HL-60 (cell line): Measurements from ENCODE around the gene PRRC2B.

ENCODE experiments used
- DNase-seq, 2 experiments: peaks; one replicate each; pipeline ENCODE4 v3.0.0-alpha.2; 2010 to 2020; ENCODE audit warnings: low read depth in 1 of 2, low spot score in 1 of 2
- H3K27ac ChIP-seq: fragments of 250-450 bp; sonication (Bioruptor Pico); replicated peaks from 2 replicates; pipeline ENCODE4 v1.5.1; 2020; ENCODE audit warnings: mild to moderate bottlenecking, moderate library complexity
- H3K27me3 ChIP-seq: fragments of 250-450 bp; sonication (Bioruptor Pico); 2 replicates; pipeline ENCODE4 v1.5.1; 2021; ENCODE audit warnings: mild to moderate bottlenecking, moderate library complexity; ENCODE audit not compliant: insufficient read depth, poor library complexity, severe bottlenecking
- H3K4me3 ChIP-seq: replicated peaks from 2 replicates; pipeline ENCODE4 v1.5.1; 2011; ENCODE audit warnings: mild to moderate bottlenecking, control low read depth, low read length; ENCODE audit not compliant: insufficient read depth
- CTCF ChIP-seq: IDR thresholded peaks from one replicate; pipeline ENCODE4 v1.5.1; 2011; ENCODE audit warnings: low read length, control low read depth, inconsistent platforms; ENCODE audit not compliant: insufficient read depth
- GABPA ChIP-seq: IDR thresholded peaks from 2 replicates; pipeline ENCODE4 v1.6.1; 2012; ENCODE audit warnings: low read depth
- POLR2AphosphoS5 ChIP-seq: IDR thresholded peaks from 2 replicates; pipeline ENCODE4 v1.6.1; 2012; ENCODE audit warnings: low read depth
- SPI1 ChIP-seq: IDR thresholded peaks from 2 replicates; pipeline ENCODE4 v1.6.1; 2012; ENCODE audit warnings: low read depth, mild to moderate bottlenecking, borderline replicate concordance
- TF ChIP-seq, protein P1 (sequence below): IDR thresholded peaks from 2 replicates; pipeline ENCODE4 v1.6.1; 2012; ENCODE audit warnings: low read depth; ENCODE audit not compliant: insufficient replicate concordance

The PRRC2B gene

GRCh38 chr9:131438190-131438589, 44.3 kb downstream of the PRRC2B start:
- no peak overlapping the region for H3K27ac ChIP-seq
- TF ChIP-seq, protein P1, sequence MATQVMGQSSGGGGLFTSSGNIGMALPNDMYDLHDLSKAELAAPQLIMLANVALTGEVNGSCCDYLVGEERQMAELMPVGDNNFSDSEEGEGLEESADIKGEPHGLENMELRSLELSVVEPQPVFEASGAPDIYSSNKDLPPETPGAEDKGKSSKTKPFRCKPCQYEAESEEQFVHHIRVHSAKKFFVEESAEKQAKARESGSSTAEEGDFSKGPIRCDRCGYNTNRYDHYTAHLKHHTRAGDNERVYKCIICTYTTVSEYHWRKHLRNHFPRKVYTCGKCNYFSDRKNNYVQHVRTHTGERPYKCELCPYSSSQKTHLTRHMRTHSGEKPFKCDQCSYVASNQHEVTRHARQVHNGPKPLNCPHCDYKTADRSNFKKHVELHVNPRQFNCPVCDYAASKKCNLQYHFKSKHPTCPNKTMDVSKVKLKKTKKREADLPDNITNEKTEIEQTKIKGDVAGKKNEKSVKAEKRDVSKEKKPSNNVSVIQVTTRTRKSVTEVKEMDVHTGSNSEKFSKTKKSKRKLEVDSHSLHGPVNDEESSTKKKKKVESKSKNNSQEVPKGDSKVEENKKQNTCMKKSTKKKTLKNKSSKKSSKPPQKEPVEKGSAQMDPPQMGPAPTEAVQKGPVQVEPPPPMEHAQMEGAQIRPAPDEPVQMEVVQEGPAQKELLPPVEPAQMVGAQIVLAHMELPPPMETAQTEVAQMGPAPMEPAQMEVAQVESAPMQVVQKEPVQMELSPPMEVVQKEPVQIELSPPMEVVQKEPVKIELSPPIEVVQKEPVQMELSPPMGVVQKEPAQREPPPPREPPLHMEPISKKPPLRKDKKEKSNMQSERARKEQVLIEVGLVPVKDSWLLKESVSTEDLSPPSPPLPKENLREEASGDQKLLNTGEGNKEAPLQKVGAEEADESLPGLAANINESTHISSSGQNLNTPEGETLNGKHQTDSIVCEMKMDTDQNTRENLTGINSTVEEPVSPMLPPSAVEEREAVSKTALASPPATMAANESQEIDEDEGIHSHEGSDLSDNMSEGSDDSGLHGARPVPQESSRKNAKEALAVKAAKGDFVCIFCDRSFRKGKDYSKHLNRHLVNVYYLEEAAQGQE: no peak
- no peak for TF ChIP-seq GABPA
- no peak for TF ChIP-seq SPI1
- TF ChIP-seq CTCF: no peak
- TF ChIP-seq POLR2AphosphoS5: no peak

DNA sequence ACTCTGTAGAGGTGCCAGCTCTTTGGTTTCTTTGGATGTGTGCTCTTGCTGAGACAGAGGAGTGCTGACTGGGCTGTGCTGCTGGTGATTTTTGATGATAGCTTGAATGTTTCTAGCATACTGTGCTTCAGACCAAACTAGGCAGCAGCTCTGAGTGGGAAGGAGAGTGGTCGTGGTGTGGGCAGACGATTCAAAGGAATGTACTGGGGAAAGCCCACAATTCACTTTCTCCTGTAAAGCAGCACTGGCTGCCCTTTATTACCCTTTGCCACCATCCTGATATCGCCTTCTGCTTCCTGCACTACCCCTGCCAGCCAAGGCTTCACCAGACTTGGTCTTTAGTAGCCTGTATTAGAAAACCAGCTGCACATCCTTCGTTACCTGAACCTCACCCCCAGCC, 45.3 kb downstream of the PRRC2B start:
- no peak for DNase-seq
- no peak for TF ChIP-seq SPI1
- no peak for TF ChIP-seq POLR2AphosphoS5
- no peak for TF ChIP-seq CTCF
- TF ChIP-seq GABPA: no peak
- TF ChIP-seq, protein P1: no peak
- Histone ChIP-seq H3K27me3 (no peaks in the 10 kb centered on the region), H3K27ac (no peak overlapping the region), H3K4me3 (no peak overlapping the region)

More at GRCh38 chr9:131438190-131438589, 44.3 kb downstream of the PRRC2B start:
- Histone ChIP-seq H3K4me3 (no peak overlapping the region), H3K27me3 (no peaks in the 10 kb centered on the region)
- no peak for DNase-seq

DNA sequence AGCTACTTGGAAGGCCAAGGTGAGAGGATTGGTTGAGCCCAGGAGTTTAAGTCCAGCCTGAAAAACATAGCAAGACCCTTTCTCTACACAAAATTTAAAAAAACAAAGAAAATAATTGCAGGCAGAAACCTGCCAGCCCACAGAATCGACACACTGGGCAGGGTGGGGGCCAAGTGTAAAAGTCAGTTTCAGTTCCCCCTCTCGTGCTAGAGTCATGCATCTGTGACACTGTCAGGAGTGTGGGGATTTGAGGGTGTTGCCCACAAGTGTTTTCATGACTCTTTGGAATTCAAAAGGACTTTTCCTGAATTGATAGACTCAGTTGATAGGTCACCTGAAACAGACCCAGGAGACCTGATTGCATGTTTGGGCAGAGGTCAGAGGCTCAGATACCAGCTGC, 47.6 kb downstream of the PRRC2B start:
- Histone ChIP-seq H3K27ac (no peak overlapping the region), H3K27me3 (no peaks in the 10 kb centered on the region), H3K4me3 (no peak overlapping the region)
- TF ChIP-seq, protein P1: no peak
- TF ChIP-seq SPI1 (no peak), POLR2AphosphoS5 (no peak), CTCF (no peak), GABPA (no peak)
- no peak for DNase-seq
